Ovary (tissue), 3 donors: ENCODE measurements around the gene C11orf52.

Source experiments
- POLR2A ChIP-seq: fragments of 450-650 bp; IDR thresholded peaks from one replicate; pipeline ENCODE4 v1.6.1; 2017; ENCODE audit warnings: antibody characterized with exemption, mild to moderate bottlenecking, moderate library complexity
- TF ChIP-seq, protein P1 (sequence below), 3 donors: fragments of 450-650 bp in 2 of 3; fragments of 200-600 bp in 1 of 3; IDR thresholded peaks; one replicate each; pipeline versions ENCODE4 v1.5.1 to v1.8.0; 2016 to 2022; ENCODE audit warnings: antibody characterized with exemption in 3 of 3, mild to moderate bottlenecking in 1 of 3
- donor health status: DM: no; HTN: no; CAD: no.

DNA sequence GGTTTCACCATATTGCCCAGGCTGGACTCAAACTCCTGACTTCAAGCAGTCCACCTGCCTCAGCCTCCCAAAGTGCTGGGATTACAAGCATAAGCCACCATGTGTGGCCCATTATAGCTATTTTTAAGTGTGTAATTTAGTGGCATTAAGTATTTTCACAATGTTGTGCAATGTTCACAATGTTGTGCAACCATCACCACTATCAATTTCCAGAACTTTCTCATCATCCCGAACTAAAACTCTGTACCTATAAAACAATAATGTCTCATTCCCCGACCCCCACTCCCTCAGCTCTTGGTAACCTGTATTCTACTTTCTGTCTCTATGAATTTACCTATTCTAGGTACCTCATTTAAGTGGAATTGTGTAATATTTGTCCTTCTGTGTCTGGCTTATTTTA lies 31.9 kb upstream of the C11orf52 start:
- TF ChIP-seq, protein P1, sequence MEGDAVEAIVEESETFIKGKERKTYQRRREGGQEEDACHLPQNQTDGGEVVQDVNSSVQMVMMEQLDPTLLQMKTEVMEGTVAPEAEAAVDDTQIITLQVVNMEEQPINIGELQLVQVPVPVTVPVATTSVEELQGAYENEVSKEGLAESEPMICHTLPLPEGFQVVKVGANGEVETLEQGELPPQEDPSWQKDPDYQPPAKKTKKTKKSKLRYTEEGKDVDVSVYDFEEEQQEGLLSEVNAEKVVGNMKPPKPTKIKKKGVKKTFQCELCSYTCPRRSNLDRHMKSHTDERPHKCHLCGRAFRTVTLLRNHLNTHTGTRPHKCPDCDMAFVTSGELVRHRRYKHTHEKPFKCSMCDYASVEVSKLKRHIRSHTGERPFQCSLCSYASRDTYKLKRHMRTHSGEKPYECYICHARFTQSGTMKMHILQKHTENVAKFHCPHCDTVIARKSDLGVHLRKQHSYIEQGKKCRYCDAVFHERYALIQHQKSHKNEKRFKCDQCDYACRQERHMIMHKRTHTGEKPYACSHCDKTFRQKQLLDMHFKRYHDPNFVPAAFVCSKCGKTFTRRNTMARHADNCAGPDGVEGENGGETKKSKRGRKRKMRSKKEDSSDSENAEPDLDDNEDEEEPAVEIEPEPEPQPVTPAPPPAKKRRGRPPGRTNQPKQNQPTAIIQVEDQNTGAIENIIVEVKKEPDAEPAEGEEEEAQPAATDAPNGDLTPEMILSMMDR (IDR thresholded peaks at IDR 0.05) = no peak
- no peak for TF ChIP-seq POLR2A
